ENCODE measurements around the gene SLC15A3.
"Not testable (repeated sequence)": the region's sequence is repeated elsewhere in the genome, so short reads cannot be mapped to it uniquely, and the experiment has no call there.

SLC15A3 gene

GRCh38 chr11:60977224-60977623 is 25.2 kb upstream of the SLC15A3 start:
- DNase-seq (ENCODE audit: low read depth in 1 of 2, low spot score in 1 of 2) = no peak

- no peak for DNase-seq (ENCODE audit: low read depth in 1 of 2, low spot score in 1 of 2)
Measured at GRCh38 chr11:60974726-60975125, 22.8 kb upstream of the SLC15A3 start.

- DNase-seq (ENCODE audit: low read depth in 1 of 2, low spot score in 1 of 2) = not testable (repeated sequence)
Measured at GRCh38 chr11:60974316-60974715, 22.3 kb upstream of the SLC15A3 start.

- DNase-seq (ENCODE audit: low read depth in 1 of 2, low spot score in 1 of 2) = no peak
Measured at GRCh38 chr11:60973699-60974098, 21.7 kb upstream of the SLC15A3 start.

GRCh38 chr11:60972182-60973030 is 20.4 kb upstream of the SLC15A3 start:
- no peak for DNase-seq (ENCODE audit: low read depth in 1 of 2, low spot score in 1 of 2)

GRCh38 chr11:60971520-60971919 is 19.5 kb upstream of the SLC15A3 start, which contains the start of gene CD6:
Gene CD6, plus strand, starts transcription at chr11:60971680. Its CDS starts 186 bp downstream, at chr11:60971866.
- DNase-seq (ENCODE audit: low read depth in 1 of 2, low spot score in 1 of 2) = peak; percentile 49 to 54

GRCh38 chr11:60970890-60971289 is 18.9 kb upstream of the SLC15A3 start:
- no peak for DNase-seq (ENCODE audit: low read depth in 1 of 2, low spot score in 1 of 2)

- peak; percentile 65 to 67 for DNase-seq (ENCODE audit: low read depth in 1 of 2, low spot score in 1 of 2)
Measured at GRCh38 chr11:60970369-60970774, 18.4 kb upstream of the SLC15A3 start.

GRCh38 chr11:60968223-60968622 is 16.2 kb upstream of the SLC15A3 start:
- no peak for DNase-seq (ENCODE audit: low read depth in 1 of 2, low spot score in 1 of 2)

- no peak for DNase-seq (ENCODE audit: low read depth in 1 of 2, low spot score in 1 of 2)
Measured at GRCh38 chr11:60966890-60967289, 14.9 kb upstream of the SLC15A3 start.

GRCh38 chr11:60964801-60965200 is 12.8 kb upstream of the SLC15A3 start:
- DNase-seq (ENCODE audit: low read depth in 1 of 2, low spot score in 1 of 2) = no peak

- DNase-seq (ENCODE audit: low read depth in 1 of 2, low spot score in 1 of 2) = no peak
Measured at GRCh38 chr11:60960405-60960804, 8.4 kb upstream of the SLC15A3 start.

GRCh38 chr11:60959431-60959830 is 7.5 kb upstream of the SLC15A3 start:
- DNase-seq (ENCODE audit: low read depth in 1 of 2, low spot score in 1 of 2) = no peak

GRCh38 chr11:60957188-60957587 is 5.2 kb upstream of the SLC15A3 start:
- no peak for DNase-seq (ENCODE audit: low read depth in 1 of 2, low spot score in 1 of 2)

GRCh38 chr11:60955571-60955970 is 3.6 kb upstream of the SLC15A3 start:
- DNase-seq (ENCODE audit: low read depth in 1 of 2, low spot score in 1 of 2) = no peak

- no peak for DNase-seq (ENCODE audit: low read depth in 1 of 2, low spot score in 1 of 2)
Measured at GRCh38 chr11:60954421-60954820, 2.4 kb upstream of the SLC15A3 start.

GRCh38 chr11:60953781-60954180 is 1.8 kb upstream of the SLC15A3 start:
- DNase-seq (ENCODE audit: low read depth in 1 of 2, low spot score in 1 of 2) = no peak

- no peak for DNase-seq (ENCODE audit: low read depth in 1 of 2, low spot score in 1 of 2)
Measured at GRCh38 chr11:60952742-60953170, 780 bp upstream of the SLC15A3 start.

GRCh38 chr11:60951606-60951903 is 421 bp downstream of the SLC15A3 start:
- DNase-seq (ENCODE audit: low read depth in 1 of 2, low spot score in 1 of 2) = no peak

GRCh38 chr11:60950933-60951605 is 907 bp downstream of the SLC15A3 start:
- no peak for DNase-seq (ENCODE audit: low read depth in 1 of 2, low spot score in 1 of 2)

- no peak for DNase-seq (ENCODE audit: low read depth in 1 of 2, low spot score in 1 of 2)
Measured at GRCh38 chr11:60950024-60950423, 2.0 kb downstream of the SLC15A3 start.

- no peak for DNase-seq (ENCODE audit: low read depth in 1 of 2, low spot score in 1 of 2)
Measured at GRCh38 chr11:60948250-60948649, 3.7 kb downstream of the SLC15A3 start.

GRCh38 chr11:60947700-60948099 is 4.3 kb downstream of the SLC15A3 start:
- no peak for DNase-seq (ENCODE audit: low read depth in 1 of 2, low spot score in 1 of 2)

Data from activated T-helper 1 cell treated with anti-CD3 and anti-CD28 coated beads, Interleukin-2, amount 50 U/mL, for 16 hours (primary cell).